Chondrocyte (in vitro differentiated cells): ENCODE data around the gene ATOSA. TPM values are rescaled to one million over a fixed set of nuclear protein-coding genes. Genes with fewer than 3 reads are reported as not detected.

ENCODE experiments used
- DNase-seq: peaks from one replicate; pipeline ENCODE4 v3.0.0; 2021; ENCODE audit warnings: mixed read lengths, low spot score
- H3K27ac Mint-ChIP-seq: one replicate; pipeline ENCODE4 v1.8.0; 2021; ENCODE audit warnings: mild to moderate bottlenecking, moderate library complexity, mixed read lengths; ENCODE audit not compliant: unreplicated experiment
- H3K27me3 Mint-ChIP-seq: 2 replicates; pipeline ENCODE4 v1.8.0; 2021; ENCODE audit warnings: low read depth, mixed read lengths
- H3K36me3 Mint-ChIP-seq: 2 replicates; pipeline ENCODE4 v1.8.0; 2021; ENCODE audit warnings: low read depth, mixed read lengths
- H3K4me1 Mint-ChIP-seq: 2 replicates; pipeline ENCODE4 v1.8.0; 2021; ENCODE audit warnings: low read depth, mild to moderate bottlenecking, mixed read lengths
- H3K4me3 Mint-ChIP-seq: one replicate; pipeline ENCODE4 v1.8.0; 2021; ENCODE audit warnings: mild to moderate bottlenecking, moderate library complexity, mixed read lengths; ENCODE audit not compliant: unreplicated experiment
- H3K9me3 Mint-ChIP-seq: 2 replicates; pipeline ENCODE4 v1.8.0; 2021; ENCODE audit warnings: low read depth, mixed read lengths
- CTCF ChIP-seq: fragments of 200-600 bp; sonication (generic); IDR thresholded peaks from 2 replicates; pipeline ENCODE4 v1.5.0; 2021; ENCODE audit warnings: antibody characterized with exemption, mild to moderate bottlenecking, moderate library complexity
- total RNA-seq: library from RNA; stranded (reverse); gene quantifications from 3 replicates; pipeline ENCODE4 v1.2.1, GENCODE V29; 2021

The ATOSA gene
- total RNA-seq, 1 donor from 2014 or later: 21.9 TPM

GRCh38 chr15:52673734-52674133 is 5.5 kb downstream of the ATOSA start:
- DNase-seq: no peak
- Mint-ChIP-seq H3K27me3 (no peaks in the 10 kb centered on the region), H3K36me3 (peaks cover 13% of the 10 kb centered on the region), H3K4me1 (peaks cover 23% of the 10 kb centered on the region), H3K4me3 (no peak overlapping the region), H3K9me3 (no peaks in the 10 kb centered on the region), H3K27ac (no peak overlapping the region)
- no peak for TF ChIP-seq CTCF

- Mint-ChIP-seq H3K36me3 (peaks cover 13% of the 10 kb centered on the region), H3K27ac (no peak overlapping the region), H3K4me3 (no peak overlapping the region), H3K9me3 (no peaks in the 10 kb centered on the region), H3K27me3 (no peaks in the 10 kb centered on the region), H3K4me1 (peaks cover 26% of the 10 kb centered on the region)
- no peak for DNase-seq
- TF ChIP-seq CTCF: no peak
These were observed 5.9 kb downstream of the ATOSA start for GRCh38 chr15:52673312-52673711.

- Mint-ChIP-seq H3K4me1 (peaks cover 26% of the 10 kb centered on the region), H3K27me3 (no peaks in the 10 kb centered on the region), H3K9me3 (no peaks in the 10 kb centered on the region), H3K4me3 (no peak overlapping the region), H3K27ac (no peak overlapping the region), H3K36me3 (peaks cover 19% of the 10 kb centered on the region)
- no peak for DNase-seq
- no peak for TF ChIP-seq CTCF
These were observed 6.5 kb downstream of the ATOSA start for GRCh38 chr15:52672661-52673060.

GRCh38 chr15:52670087-52670486 is 9.1 kb downstream of the ATOSA start:
- peaks cover 25% of the 10 kb centered on the region for H3K36me3 Mint-ChIP-seq
- H3K27me3 Mint-ChIP-seq: no peaks in the 10 kb centered on the region
- H3K4me1 Mint-ChIP-seq: peaks cover 15% of the 10 kb centered on the region
- no peaks in the 10 kb centered on the region for H3K9me3 Mint-ChIP-seq
- no peak overlapping the region for H3K27ac Mint-ChIP-seq
- H3K4me3 Mint-ChIP-seq: no peak overlapping the region
- TF ChIP-seq CTCF: no peak
- no peak for DNase-seq

- H3K4me3 Mint-ChIP-seq: no peak overlapping the region
- no peak for DNase-seq
- peaks cover 30% of the 10 kb centered on the region for H3K36me3 Mint-ChIP-seq
- H3K9me3 Mint-ChIP-seq: no peaks in the 10 kb centered on the region
- H3K27ac Mint-ChIP-seq: peak overlapping the region; percentile 73
- no peak for TF ChIP-seq CTCF
- no peaks in the 10 kb centered on the region for H3K27me3 Mint-ChIP-seq
- H3K4me1 Mint-ChIP-seq: peaks cover 15% of the 10 kb centered on the region
These were observed 11.1 kb downstream of the ATOSA start for GRCh38 chr15:52668133-52668532.
